ENCODE measurements around the gene PRXL2A. TPM values are rescaled to one million over a fixed set of nuclear protein-coding genes. Genes with fewer than 3 reads are reported as not detected.
"Not testable (repeated sequence)": the region's sequence is repeated elsewhere in the genome, so short reads cannot be mapped to it uniquely, and the experiment has no call there.

Gene PRXL2A
- total and polyA plus RNA-seq, 10 donors = 12.4 to 20.7 (median 16.0) TPM

DNA sequence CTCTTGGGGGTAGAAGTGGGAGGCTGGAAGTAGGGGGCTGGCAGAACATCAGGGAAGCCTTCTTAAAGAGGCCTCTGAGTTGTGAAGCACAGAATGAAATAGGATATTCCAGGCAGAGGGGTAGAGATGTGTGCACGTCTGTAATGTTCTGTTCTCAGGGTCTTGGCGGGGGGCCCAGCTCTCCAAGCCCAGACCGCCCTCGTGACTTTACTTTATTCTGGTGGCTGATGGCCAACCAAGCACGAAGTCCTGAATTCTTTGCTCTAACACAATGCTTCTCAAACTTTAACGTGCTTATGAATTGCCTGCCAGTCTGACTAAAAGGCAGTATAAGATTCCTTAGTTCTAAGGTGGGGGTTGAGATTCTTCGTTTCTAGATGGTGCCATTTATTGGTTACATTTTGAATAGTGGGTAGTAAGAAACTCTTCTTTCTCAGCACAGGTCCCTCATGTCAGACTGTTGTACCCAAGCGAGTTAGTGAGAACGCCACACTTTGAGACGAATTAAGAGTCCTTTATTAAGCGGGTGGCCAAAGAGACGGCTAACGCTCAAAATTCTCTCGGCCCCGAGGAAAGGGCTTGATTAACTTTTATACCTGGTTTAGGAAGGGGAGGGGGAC, 8.2 kb downstream of the PRXL2A start:
- Histone ChIP-seq H3K27ac (no peak overlapping the region), H3K4me1 (peaks cover 0 to 29% (median 3%) of the 10 kb centered on the region in 6 donors), H3K27me3 (replicated peaks in 1 of 7) (no peaks in the 10 kb centered on the region), H3K4me3 (no peak overlapping the region), H3K36me3 (no peaks in the 10 kb centered on the region), H3K9me3 (no peaks in the 10 kb centered on the region)
- intact Hi-C loops (cut with DNase I; ENCODE audit: low total_unique reads) = no loop called here
- no peak for DNase-seq
- 82 to 90% (median 87%) methylated on average over 15 of the region's 15 CpGs for WGBS, 5 donors
- TF ChIP-seq POLR2A (IDR thresholded peaks at IDR 0.05) (no peak), POLR2AphosphoS5 (IDR thresholded peaks at IDR 0.05) (no peak), CTCF (IDR thresholded peaks at IDR 0.05 in 8 of 11, conservative IDR thresholded peaks at IDR 0.05 in 3 of 11) (no peak)

DNA sequence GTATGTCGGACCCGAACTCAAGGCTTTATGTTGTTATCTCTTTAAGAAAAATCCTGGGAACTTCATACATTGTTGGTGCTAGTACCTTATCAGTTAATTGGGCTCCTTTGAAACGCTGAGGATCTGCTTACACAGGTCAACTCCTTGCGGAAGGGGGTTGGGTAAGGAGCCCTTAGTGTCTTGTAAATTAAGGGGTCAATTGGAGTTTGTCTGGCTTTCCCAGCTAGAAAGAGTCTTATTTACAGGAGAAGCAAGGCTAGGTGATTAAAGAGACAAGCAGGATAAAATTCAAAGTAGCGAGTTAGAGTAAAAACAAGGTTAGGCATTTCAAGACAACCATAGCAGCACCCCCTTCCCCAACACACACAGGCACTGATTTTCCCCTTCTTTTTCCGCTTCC, 8.9 kb downstream of the PRXL2A start:
- H3K4me3 ChIP-seq; H3K36me3 ChIP-seq; H3K27ac ChIP-seq; H3K9me3 ChIP-seq; DNase-seq; intact Hi-C loops (cut with DNase I; ENCODE audit: low total_unique reads); H3K27me3 ChIP-seq (replicated peaks in 1 of 7): not testable (repeated sequence)
- WGBS, 5 donors = 88 to 92% (median 90%) methylated on average over 6 of the region's 6 CpGs
- peaks cover 0 to 35% (median 7%) of the 10 kb centered on the region in 6 donors for H3K4me1 ChIP-seq

GRCh38 chr10:80421050-80421706, 12.8 kb downstream of the PRXL2A start:
- intact Hi-C loops (cut with DNase I; ENCODE audit: low total_unique reads) = no loop called here
- no peaks in the 10 kb centered on the region for H3K27me3 ChIP-seq (replicated peaks in 1 of 7)
- WGBS, 5 donors = 67 to 88% (median 73%) methylated on average over 5 of the region's 5 CpGs
- TF ChIP-seq POLR2A (IDR thresholded peaks at IDR 0.05) (no peak), CTCF (IDR thresholded peaks at IDR 0.05 in 8 of 11, conservative IDR thresholded peaks at IDR 0.05 in 3 of 11) (no peak), POLR2AphosphoS5 (IDR thresholded peaks at IDR 0.05) (no peak)
- peaks cover 0 to 22% (median 0%) of the 10 kb centered on the region in 6 donors for H3K36me3 ChIP-seq
- H3K4me3 ChIP-seq = no peak overlapping the region
- no peaks in the 10 kb centered on the region for H3K9me3 ChIP-seq
- H3K27ac ChIP-seq = no peak overlapping the region
- DNase-seq = no peak
- H3K4me1 ChIP-seq = peaks cover 0 to 18% (median 7%) of the 10 kb centered on the region in 6 donors

DNA sequence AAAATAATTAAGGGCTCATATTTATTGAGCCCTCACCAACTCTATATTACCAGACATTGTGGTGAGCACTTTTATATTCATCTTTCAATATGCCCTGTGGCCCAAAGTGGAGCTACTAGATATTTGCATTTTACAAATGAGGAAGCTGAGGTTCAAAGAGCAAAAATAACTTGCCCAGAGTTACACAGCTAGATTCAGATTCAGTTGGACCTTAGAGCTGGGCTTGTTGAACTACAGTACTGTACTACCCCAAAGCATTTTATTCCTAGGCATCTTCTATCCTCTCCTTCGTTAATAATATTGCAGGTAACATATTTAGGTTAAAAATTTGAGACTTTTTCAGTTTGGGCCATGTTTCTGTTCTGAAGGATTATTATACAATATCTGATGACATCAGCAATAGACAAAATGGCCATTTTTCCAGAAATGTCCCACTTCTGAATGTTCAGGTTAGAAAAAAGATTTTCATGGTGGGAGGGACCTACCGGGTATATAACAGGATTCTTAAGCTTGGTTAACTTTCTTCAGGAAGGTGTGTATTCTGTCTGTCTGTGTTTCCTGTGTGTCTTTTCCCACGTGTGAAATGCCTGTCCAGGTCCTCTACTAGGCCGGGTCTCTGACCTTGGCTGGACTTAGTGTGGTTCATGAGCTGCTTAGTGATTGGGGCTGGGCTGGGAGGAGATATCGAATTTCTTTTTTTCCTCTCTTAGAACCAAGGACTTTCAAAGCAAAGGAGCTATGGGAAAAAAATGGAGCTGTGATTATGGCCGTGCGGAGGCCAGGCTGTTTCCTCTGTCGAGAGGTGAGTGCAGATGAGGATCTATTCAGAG, 13.6 kb downstream of the PRXL2A start:
- Histone ChIP-seq H3K4me1 (peaks cover 0 to 18% (median 7%) of the 10 kb centered on the region in 6 donors), H3K9me3 (no peaks in the 10 kb centered on the region), H3K4me3 (no peak overlapping the region), H3K27ac (no peak overlapping the region), H3K36me3 (peaks cover 0 to 30% (median 0%) of the 10 kb centered on the region in 6 donors), H3K27me3 (replicated peaks in 1 of 7) (no peaks in the 10 kb centered on the region)
- TF ChIP-seq CTCF (IDR thresholded peaks at IDR 0.05 in 8 of 11, conservative IDR thresholded peaks at IDR 0.05 in 3 of 11) (no peak), POLR2A (IDR thresholded peaks at IDR 0.05) (no peak), POLR2AphosphoS5 (IDR thresholded peaks at IDR 0.05) (no peak)
- DNase-seq = no peak
- WGBS, 5 donors = 70 to 77% (median 73%) methylated on average over 8 of the region's 8 CpGs
- intact Hi-C loops (cut with DNase I; ENCODE audit: low total_unique reads) = no loop called here

All from spleen (tissue), 11 donors.